OCI-LY7 (cell line): Measurements from ENCODE around the gene SPATS2L. TPM values are rescaled to one million over a fixed set of nuclear protein-coding genes. Genes with fewer than 3 reads are reported as not detected.

Source experiments
- BruUV-seq: library from RNA; stranded (reverse); fragments of 400-500 nt; replicated peaks from 2 replicates; lab custom pipeline; 2021; lab: Mats Ljungman, UMichigan
- CTCF ChIA-PET: fragments of 300-600 bp; sonication (Branson Sonifier 250); formaldehyde crosslinking; loops from one replicate; lab custom pipeline; 2022; ENCODE audit warnings: antibody characterized with exemption; ENCODE audit not compliant: unreplicated experiment; lab: Charles Lee
- POLR2A ChIA-PET: fragments of 300-600 bp; sonication (Branson Sonifier 250); formaldehyde crosslinking; loops from one replicate; lab custom pipeline; 2022; ENCODE audit warnings: antibody characterized with exemption; lab: Charles Lee
- DNase-seq: peaks from one replicate; pipeline ENCODE4 v3.0.0-alpha.2; 2015; ENCODE audit warnings: low spot score
- H2AFZ ChIP-seq: fragments of 200-600 bp; sonication (generic), shearing (Covaris generic); 2 replicates; pipeline ENCODE4 v1.6.1; 2014; ENCODE audit warnings: mild to moderate bottlenecking, antibody characterized with exemption, low read length, moderate library complexity
- H3K27ac ChIP-seq: fragments of 200-600 bp; sonication (generic); 2 replicates; pipeline ENCODE4 v1.5.1; 2014; ENCODE audit warnings: mixed run types, low read depth, mild to moderate bottlenecking, moderate library complexity, low read length, inconsistent platforms; ENCODE audit not compliant: poor library complexity, severe bottlenecking
- H3K36me3 ChIP-seq: fragments of 200-600 bp; sonication (generic); 2 replicates; pipeline ENCODE4 v1.6.1; 2014; ENCODE audit warnings: mild to moderate bottlenecking, antibody characterized with exemption, low read length, moderate library complexity, mixed read lengths; ENCODE audit not compliant: insufficient read depth
- H3K4me1 ChIP-seq: fragments of 200-600 bp; sonication (generic); 2 replicates; pipeline ENCODE4 v1.5.1; 2014; ENCODE audit warnings: mild to moderate bottlenecking, low read length; ENCODE audit not compliant: insufficient read depth, poor library complexity, severe bottlenecking
- H3K4me2 ChIP-seq: fragments of 200-600 bp; sonication (generic); 2 replicates; pipeline ENCODE4 v1.6.1; 2014; ENCODE audit warnings: mild to moderate bottlenecking, low read length
- H3K4me3 ChIP-seq: fragments of 200-600 bp; sonication (generic); 2 replicates; pipeline ENCODE4 v1.5.1; 2014; ENCODE audit warnings: mild to moderate bottlenecking, low read depth, low read length; ENCODE audit not compliant: poor library complexity, severe bottlenecking
- H3K79me2 ChIP-seq: fragments of 200-600 bp; sonication (generic); 2 replicates; pipeline ENCODE4 v1.6.1; 2016; ENCODE audit warnings: low read depth, mild to moderate bottlenecking, low read length, moderate library complexity, mixed read lengths; ENCODE audit not compliant: insufficient read depth
- H3K9me2 ChIP-seq: fragments of 200-600 bp; sonication (generic); 2 replicates; pipeline ENCODE4 v1.6.1; 2016; ENCODE audit warnings: mild to moderate bottlenecking, low read length, mixed read lengths; ENCODE audit not compliant: insufficient read depth
- H3K9me3 ChIP-seq: fragments of 200-600 bp; sonication (generic); 2 replicates; pipeline ENCODE4 v1.6.1; 2014; ENCODE audit warnings: mild to moderate bottlenecking, mixed run types, low read length, mixed read lengths
- H4K20me1 ChIP-seq: fragments of 200-600 bp; sonication (generic); 2 replicates; pipeline ENCODE4 v1.6.1; 2014; ENCODE audit warnings: mild to moderate bottlenecking, antibody characterized with exemption, low read length, moderate library complexity, mixed read lengths; ENCODE audit not compliant: insufficient read depth
- EZH2phosphoT487 ChIP-seq: fragments of 200-600 bp; sonication (generic); IDR thresholded peaks from 2 replicates; pipeline ENCODE4 v1.6.1; 2018; ENCODE audit warnings: low read depth, borderline replicate concordance, mild to moderate bottlenecking, mixed run types, antibody characterized with exemption, low read length, moderate library complexity, mixed read lengths
- intact Hi-C: fragments of 100-400 bp; cut with micrococcal nuclease; formaldehyde crosslinking; loops from one replicate; pipeline ENCODE4 v1.10.0; 2022; ENCODE audit not compliant: unreplicated experiment
- total RNA-seq, 2 experiments: library from RNA; depleted of rRNA in 1 of 2; stranded (reverse); fragments of >200 nt in 1 of 2; shearing (Covaris generic) in 1 of 2; gene quantifications; 2 replicates each; pipeline ENCODE4 v1.2.3, GENCODE V29; 2014 to 2022
- TF ChIP-seq, protein P1 (sequence below): fragments of 200-600 bp; sonication (generic); conservative IDR thresholded peaks from 2 replicates; pipeline ENCODE4 v1.5.1; 2014; ENCODE audit warnings: mild to moderate bottlenecking, antibody characterized with exemption, low read length, moderate library complexity, mixed read lengths

Gene SPATS2L
- total RNA-seq, 2 experiments from 2014 or later = 3.1 to 5.2 TPM

DNA sequence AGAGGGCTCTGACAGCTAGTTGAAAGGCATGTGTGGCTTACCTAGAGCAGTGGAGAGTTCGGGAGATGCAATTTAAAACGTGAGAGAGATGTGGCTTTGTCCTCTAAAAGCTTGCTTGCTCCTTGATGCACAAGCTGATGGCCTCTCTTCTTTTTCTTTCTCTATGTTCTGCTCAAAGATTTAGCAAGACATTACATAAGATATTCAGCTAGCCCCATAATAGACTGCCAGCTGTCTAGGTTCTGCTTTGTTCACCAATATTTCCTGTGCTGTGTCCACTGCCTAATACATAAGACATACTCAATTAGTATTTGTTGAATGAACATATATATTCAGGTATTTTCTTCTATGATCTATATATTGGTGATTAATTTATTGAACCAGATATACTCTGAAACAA lies 31.1 kb downstream of the SPATS2L start:
- H2AFZ ChIP-seq = no peak overlapping the region
- no peaks in the 10 kb centered on the region for H3K79me2 ChIP-seq
- BruUV-seq = no TSS peak
- ChIA-PET POLR2A (interaction anchor here (1.0 kb wide), 1 partner anchor 9 kb away, joined by 4 read pairs; no protein-coding TSS in a partner anchor), CTCF (no interaction called here)
- H4K20me1 ChIP-seq = no peaks in the 10 kb centered on the region
- no peak overlapping the region for H3K4me2 ChIP-seq
- H3K4me3 ChIP-seq = no peak overlapping the region
- no peak for TF ChIP-seq EZH2phosphoT487
- TF ChIP-seq, protein P1, sequence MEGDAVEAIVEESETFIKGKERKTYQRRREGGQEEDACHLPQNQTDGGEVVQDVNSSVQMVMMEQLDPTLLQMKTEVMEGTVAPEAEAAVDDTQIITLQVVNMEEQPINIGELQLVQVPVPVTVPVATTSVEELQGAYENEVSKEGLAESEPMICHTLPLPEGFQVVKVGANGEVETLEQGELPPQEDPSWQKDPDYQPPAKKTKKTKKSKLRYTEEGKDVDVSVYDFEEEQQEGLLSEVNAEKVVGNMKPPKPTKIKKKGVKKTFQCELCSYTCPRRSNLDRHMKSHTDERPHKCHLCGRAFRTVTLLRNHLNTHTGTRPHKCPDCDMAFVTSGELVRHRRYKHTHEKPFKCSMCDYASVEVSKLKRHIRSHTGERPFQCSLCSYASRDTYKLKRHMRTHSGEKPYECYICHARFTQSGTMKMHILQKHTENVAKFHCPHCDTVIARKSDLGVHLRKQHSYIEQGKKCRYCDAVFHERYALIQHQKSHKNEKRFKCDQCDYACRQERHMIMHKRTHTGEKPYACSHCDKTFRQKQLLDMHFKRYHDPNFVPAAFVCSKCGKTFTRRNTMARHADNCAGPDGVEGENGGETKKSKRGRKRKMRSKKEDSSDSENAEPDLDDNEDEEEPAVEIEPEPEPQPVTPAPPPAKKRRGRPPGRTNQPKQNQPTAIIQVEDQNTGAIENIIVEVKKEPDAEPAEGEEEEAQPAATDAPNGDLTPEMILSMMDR = no peak
- H3K9me2 ChIP-seq = no peaks in the 10 kb centered on the region
- intact Hi-C loops = no loop called here
- H3K9me3 ChIP-seq = no peaks in the 10 kb centered on the region
- no peaks in the 10 kb centered on the region for H3K4me1 ChIP-seq
- H3K36me3 ChIP-seq = no peaks in the 10 kb centered on the region
- no peak overlapping the region for H3K27ac ChIP-seq
- no peak for DNase-seq

- no peaks in the 10 kb centered on the region for H3K36me3 ChIP-seq
- H3K4me3 ChIP-seq = no peak overlapping the region
- TF ChIP-seq EZH2phosphoT487 = no peak
- TF ChIP-seq, protein P1 = no peak
- H3K27ac ChIP-seq = no peak overlapping the region
- H3K4me1 ChIP-seq = no peaks in the 10 kb centered on the region
- DNase-seq = no peak
- BruUV-seq = no TSS peak
- intact Hi-C loops = no loop called here
- CTCF ChIA-PET = no interaction called here
- no peaks in the 10 kb centered on the region for H4K20me1 ChIP-seq
- no peak overlapping the region for H3K4me2 ChIP-seq
- no peaks in the 10 kb centered on the region for H3K9me3 ChIP-seq
- H2AFZ ChIP-seq = no peak overlapping the region
- POLR2A ChIA-PET = interaction anchor here (1.0 kb wide), 1 partner anchor 8 kb away, joined by 4 read pairs; no protein-coding TSS in a partner anchor
- H3K9me2 ChIP-seq = no peaks in the 10 kb centered on the region
- no peaks in the 10 kb centered on the region for H3K79me2 ChIP-seq
These were observed 32.2 kb downstream of the SPATS2L start for GRCh38 chr2:200338692-200339091.

- no peak overlapping the region for H3K27ac ChIP-seq
- H3K4me3 ChIP-seq = no peak overlapping the region
- H3K9me3 ChIP-seq = no peaks in the 10 kb centered on the region
- no peaks in the 10 kb centered on the region for H3K79me2 ChIP-seq
- H3K9me2 ChIP-seq = no peaks in the 10 kb centered on the region
- CTCF ChIA-PET = no interaction called here
- H3K4me1 ChIP-seq = no peaks in the 10 kb centered on the region
- H4K20me1 ChIP-seq = no peaks in the 10 kb centered on the region
- no peaks in the 10 kb centered on the region for H3K36me3 ChIP-seq
- DNase-seq = no peak
- BruUV-seq = no TSS peak
- POLR2A ChIA-PET = no interaction called here
- no peak overlapping the region for H3K4me2 ChIP-seq
- intact Hi-C loops = no loop called here
- TF ChIP-seq, protein P1 = no peak
- no peak for TF ChIP-seq EZH2phosphoT487
- no peak overlapping the region for H2AFZ ChIP-seq
These were observed 34.2 kb downstream of the SPATS2L start for GRCh38 chr2:200340508-200341224.
